Epidermal melanocyte (primary cell): ENCODE data around the gene TSPAN18.

Experiments
- DNase-seq: peaks from one replicate; pipeline ENCODE4 v3.0.0; 2011; ENCODE audit warnings: low spot score; ENCODE audit not compliant: insufficient read length

Gene TSPAN18

DNA sequence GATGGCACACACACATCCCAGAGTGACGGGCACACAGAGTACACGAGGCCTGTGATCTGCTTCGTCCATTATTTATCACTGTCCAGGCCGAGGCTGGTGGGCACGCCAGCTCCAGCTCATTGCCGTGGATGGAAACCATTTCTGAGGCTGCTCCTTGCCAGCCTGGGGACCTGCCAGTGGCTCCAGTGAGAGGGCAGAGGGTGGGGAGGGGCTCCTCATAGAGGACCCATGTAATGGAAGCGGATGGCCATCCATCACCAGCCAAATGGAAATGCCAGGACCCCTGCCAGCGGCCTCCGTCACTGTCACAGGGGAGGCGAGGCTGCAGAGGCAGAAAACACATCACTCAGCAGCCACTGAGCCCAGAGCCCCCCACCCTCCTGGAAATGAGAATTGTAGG is 188.2 kb downstream of the TSPAN18 start:
- no peak for DNase-seq

DNA sequence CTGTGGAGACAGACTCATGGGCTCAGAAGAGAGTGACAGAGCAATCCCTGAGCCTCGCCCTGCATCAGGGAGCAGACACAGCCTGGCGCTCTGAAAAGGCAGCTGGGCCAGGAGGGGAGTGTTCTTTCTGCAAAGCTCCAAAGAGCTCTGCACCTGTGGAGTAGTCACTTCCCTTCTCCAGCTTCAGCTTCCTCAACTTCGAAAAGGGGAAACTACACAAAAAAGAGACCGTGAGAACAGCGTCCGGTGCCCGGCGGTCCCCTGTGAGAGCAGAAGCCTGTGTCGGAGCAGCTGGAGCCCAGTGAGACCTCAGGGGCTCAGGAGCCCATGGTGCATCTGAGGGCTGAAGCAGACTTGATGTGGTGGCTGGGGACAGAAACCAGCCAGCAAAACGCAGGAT is 188.9 kb downstream of the TSPAN18 start:
- no peak for DNase-seq

DNA sequence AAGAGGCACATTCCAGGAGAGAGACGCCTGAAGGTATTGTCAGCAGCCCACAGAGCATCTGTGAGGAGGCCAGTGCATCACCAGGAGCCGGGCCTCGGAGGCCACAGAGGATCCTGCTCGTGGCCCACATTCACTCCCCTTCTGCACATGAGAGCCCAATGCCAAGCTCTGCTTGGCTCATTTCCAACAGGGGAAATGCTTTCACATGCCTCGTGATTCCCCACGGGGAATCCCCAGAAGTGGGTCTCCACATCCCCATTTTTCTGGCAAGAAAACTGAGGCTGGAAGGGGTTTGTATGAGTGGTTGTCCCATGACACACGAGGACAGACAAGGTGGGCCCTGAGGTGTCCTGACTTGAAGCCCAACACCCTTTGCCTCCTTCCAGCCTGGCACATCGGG is 189.6 kb downstream of the TSPAN18 start:
- no peak for DNase-seq

DNA sequence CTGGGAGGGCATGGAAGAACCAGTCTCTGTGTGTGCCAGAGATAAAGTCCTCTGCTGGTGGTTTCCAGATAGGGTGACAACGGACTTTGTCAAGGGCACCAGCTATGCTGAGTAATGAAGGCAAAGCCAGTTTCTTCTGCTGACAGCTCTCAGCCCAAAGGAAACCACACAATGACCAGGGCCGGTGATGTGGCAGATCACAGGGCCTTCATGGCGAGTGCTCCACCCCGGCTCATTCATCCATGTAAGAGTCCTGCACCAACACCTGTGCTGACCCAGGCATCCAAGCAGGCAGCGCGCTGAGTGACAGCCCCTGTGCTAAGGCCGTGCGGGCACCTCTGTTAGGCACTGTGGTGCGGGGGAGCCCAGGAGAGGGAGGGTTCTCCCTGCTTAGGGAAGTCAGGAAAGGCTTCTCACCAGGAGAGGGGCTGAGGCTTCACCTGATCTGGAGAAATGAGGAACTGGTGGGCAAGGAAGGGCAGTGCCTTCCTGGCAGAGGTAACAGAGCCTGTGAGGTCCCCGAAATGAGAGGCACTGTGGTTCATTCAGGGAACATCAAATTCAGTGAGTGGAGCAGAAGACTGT is 190.1 kb downstream of the TSPAN18 start:
- DNase-seq: no peak

DNA sequence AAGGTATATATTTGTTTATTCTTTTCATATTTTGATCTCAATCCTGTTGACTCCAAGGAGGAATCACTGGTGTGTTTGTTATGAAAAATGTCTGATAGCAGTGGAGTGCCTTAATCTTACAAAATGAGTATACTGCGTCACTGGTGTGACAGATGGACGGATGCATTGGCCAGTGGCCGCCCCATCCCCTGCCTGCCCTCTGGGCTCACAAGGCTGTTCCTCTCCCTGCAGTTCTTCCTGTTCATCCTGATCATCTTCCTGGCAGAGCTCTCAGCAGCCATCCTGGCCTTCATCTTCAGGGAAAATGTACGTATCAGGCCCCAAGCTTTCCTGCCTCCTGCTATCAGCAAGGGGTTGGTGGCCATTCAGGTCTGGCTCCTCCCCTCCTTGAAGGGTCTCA is 191.0 kb downstream of the TSPAN18 start:
- DNase-seq: no peak

DNA sequence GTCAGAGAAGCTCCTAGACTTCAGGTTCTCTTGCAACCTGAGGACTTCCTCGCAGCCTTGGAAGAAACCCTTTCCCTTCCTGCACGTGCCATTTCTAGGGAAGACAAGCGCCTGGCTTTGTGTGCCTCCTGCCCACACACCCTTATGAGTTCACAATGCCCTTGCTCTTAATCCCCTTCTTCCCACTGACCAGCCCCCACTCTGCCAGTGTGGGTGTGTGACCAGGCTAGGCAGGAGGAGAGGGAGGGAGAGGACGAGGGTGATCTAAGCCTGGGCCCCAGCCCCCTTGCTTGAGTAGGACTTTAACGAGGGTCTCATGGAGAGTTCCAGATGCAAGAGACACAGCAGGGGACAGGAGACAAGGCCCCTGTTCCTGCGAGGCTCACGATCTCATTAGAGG is 193.7 kb downstream of the TSPAN18 start:
- no peak for DNase-seq

DNA sequence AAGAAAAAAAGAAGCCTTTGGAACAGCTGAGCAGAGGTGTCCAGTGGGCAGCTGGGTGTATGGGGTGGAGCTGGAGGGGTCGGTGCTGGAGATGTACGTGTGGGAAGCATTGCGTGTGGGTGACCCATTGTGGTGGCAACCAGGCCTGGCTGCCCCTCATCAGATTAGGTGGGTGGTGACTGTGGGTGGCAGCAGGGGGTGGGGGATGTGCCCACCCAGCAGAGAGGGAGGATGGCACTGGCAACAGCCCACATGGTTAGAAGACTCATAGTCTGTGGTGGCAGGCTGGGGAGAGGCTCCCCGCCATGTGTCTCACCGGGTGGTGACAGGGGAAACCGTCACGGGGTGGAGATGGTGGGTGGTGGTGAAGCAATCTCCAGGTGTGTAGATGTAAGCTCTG is 196.4 kb downstream of the TSPAN18 start:
- DNase-seq: no peak

DNA sequence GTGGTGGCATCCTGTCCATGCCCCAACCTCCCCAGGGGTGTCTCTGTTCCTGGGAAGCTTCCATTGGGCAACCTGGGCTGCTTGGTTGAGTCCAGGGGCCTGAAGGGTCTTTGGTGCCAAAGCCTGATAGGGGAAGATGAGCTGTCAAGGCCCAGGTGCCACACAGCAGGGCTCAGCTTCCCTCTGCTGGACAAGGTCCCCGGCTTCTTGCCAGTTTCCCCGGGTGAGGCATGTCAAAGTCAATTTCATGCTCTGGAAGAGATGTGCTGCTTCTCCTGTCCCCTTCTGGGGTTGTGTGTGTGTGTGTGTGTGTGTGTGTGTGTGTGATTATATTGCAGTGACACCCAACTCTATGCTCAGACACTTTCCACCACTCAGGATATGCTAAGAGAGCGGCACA is 197.0 kb downstream of the TSPAN18 start:
- DNase-seq: no peak

DNA sequence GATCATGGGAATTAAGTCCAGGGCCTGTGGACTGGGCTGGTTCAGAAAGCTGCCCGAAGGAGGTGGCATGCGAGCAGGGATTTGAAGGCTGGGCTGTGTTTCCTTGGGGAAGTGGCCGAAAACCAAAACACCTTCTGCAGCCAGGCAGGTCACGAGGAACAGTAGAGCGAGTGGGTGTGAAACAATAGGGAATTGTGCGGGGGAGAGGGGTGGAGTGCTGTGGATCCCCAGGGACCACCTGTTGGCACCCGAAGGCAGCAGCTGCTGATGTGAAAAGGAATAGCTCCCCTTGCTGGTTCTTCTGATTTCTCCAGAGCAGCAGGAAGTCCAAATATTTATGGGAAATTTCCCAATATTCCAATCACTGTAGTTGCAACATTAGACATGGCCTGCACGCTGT is 199.3 kb downstream of the TSPAN18 start:
- no peak for DNase-seq

DNA sequence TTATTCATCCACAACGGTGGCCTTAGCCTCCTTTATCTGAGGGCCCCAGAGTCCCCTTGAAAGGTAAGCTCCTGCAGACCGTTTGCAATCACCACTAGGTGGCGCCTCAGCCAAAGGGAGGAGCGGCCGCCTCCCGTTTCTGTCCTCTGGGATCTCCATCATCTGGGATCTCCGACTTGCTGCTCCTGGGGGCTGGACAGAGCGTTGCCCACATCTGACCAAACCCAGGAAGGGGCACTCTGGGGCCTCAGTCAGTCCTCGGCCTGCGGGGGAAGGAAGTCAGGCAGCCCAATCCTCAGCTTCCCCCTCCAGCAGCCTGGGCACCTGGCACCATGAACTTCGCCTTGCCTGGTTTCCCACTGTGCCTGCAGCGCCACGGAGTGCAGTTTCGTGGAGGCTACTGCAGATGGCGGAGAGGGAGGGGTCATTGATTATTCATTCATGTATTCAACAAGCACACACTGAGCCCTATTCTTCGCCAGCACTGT is 200.5 kb downstream of the TSPAN18 start:
- DNase-seq: no peak

DNA sequence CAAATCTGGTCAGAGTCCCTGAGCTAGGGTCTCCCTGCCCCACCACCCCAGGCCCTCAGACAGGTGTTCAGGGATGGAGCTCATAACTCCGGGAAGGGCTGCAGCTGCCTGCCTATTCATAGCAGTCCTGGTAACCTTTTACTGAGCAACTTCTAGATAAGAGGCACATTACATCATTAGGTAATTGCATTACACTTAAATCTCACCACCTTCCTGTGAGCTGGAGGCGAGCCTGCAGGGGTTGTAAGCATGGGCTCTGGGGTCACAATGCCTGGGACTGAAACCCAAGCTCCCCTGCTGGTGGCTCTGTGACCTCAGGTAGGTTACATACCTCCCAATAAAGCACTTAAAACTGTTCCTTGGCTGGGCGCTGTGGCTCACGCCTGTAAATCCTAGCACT is 201.4 kb downstream of the TSPAN18 start:
- DNase-seq: no peak

DNA sequence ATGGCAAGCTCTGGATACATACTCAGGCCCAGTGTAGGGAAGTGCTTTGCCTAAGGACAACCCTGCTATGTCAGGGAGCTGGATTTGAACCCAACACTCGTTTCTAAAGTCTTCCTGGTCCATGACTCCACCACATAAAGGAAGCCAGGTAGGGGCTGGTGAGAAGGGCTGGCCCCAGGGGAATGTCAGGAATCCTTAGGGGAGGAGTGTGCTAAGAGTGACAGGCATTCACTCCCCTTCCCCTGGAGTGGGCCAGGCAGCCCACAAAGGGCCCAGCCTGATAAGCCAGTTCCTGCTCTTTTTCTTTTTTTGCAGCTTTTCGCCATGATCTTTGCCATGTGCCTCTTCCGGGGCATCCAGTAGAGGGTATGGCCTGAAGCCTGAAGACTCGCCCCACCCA is 202.1 kb downstream of the TSPAN18 start:
- DNase-seq: no peak

DNA sequence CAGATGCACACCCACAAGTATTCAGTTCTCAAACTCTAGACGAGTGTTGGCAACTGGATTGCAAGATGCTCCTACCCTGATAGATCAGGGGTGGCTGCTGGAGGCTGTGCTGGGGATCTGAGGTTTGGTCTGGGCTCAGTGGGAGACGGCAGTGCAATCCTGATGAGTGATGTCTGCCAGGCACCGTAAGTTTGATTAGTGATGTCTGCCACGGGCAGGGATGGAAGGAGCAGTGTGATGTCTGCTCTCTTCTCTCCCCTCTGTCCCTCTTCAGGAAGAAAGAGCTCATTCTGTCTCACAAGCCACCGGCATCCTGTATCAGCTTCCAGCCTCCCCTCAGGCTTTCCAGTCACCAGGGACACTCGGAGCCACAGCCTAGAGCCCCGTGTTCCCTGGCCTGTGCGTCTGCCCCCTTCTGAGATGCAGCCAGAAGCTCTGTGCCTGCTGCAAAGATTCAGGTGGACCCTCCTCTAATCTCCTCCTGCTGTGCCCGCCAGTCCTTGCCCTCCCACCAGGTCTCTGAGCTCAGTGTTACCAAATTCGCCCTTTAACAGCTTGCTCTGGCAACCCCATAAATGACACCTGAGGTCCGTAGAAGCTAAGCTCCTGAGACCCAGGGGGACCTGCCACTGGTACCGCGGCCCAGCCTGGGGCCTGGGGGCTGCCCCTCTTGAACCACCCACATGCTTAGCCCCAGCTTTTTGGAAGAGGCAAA is 204.0 kb downstream of the TSPAN18 start:
- no peak for DNase-seq

DNA sequence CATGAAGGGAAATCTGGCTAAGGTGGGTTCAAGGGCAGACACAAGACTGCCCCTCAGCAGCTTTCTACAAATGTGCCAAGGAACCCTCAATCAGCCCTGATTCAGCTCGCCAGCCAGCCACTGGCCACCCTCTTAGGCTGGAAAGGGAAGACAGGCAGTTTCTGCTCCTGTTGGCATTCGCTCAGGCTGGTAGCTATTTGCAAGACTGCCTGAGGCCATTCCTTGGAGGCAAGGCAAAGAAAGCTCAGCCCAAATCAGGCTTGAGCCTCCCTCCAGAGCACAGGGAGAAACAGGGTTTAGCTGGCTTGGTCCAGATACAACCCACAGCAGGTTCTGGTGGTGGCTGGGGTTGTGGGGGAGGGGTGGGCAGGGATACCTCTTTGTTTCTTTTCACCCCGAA is 204.7 kb downstream of the TSPAN18 start:
- DNase-seq: no peak

DNA sequence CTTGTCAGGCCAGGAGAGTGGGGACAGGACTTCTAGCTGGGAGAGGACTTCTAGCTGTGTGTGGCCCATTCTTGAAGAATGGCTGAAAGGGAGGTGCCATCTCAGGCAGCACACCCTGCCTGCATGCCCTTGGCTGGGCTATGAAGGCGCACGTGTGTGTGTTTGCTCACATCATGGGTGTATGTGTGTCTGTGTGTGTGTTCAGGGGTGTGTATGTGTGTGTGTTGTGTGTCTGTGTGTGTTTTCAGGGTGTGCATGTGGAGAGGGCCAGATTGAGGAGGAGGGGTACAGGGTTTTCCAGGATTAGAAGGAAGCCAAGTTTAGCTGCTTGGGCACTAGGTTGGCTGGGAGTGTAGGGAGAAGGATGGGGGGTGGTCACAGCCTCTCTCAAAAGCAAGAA is 207.3 kb downstream of the TSPAN18 start:
- no peak for DNase-seq

DNA sequence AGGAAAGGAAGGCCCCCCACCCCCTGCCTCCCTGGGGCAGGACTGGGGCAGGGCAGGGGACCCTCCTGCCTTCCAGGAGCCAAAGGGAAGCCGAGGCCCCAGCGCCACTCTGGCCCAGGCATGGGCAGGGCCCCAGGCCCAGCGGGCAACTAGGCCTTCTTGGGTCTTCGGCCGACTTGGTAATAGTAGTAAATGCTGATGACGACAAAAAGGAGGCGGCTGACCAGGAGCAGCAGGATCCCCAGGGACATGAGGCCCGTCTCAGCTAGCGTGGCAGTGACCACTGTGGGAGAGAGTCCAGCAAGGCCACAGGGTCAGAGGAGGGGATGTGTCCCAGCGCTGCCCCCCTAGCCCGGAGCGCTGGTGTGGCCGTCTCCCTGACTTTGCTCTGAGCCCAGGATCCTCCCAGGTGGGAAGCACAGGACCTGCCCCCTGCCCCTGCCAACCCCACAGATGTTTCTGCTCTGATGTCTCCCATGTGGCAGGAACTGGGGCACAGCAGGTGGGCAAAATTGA is 208.0 kb downstream of the TSPAN18 start:
- no peak for DNase-seq

DNA sequence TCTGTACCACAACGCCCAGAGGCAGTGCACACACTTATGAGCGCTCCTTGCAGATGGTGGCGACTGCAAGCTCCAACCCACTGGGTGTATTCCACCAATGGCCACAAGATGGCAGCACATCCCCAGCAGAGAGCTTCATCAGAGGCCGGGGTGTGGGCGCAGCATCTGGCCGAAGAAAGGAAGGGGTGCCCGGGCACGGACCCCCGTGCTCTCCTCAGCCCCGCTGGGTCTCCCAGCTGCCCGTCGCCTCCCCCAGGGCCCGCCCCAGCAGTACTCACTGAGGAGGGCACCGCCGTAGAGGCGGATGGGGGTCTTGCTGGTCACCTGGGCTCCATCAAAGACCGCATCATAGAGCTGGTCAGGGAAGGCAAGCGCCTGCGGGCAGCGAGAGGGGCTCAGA is 209.8 kb downstream of the TSPAN18 start:
- peak; percentile 67 for DNase-seq

DNA sequence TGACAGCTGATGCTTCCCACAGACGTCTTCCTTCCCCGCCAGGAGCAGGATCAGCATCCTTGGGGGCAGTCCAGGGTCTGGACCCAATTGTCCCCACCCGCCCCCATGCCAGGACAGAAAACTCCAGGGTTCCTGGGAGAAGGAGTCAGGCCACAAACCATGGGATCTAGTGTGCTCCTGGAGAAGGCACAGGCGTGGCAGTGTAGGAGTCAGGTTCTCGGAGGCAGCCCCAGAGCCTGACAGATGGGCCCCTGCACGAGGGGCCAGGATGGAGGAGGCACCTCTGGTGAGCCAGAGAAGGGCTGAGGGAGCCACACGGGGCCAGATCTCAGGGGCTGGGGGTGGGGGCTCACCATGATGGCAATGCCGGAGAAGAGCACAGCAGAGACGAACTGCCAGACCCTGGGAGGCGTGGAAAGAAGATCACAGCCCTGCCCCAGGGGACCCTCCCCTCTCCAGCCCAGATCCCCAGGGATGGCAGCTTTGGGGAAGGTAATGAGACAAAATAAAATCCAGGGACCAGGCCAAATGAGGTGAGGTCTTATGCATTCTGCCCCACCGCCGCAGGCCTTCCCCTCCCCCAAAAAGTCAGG is 210.3 kb downstream of the TSPAN18 start:
- DNase-seq: no peak

DNA sequence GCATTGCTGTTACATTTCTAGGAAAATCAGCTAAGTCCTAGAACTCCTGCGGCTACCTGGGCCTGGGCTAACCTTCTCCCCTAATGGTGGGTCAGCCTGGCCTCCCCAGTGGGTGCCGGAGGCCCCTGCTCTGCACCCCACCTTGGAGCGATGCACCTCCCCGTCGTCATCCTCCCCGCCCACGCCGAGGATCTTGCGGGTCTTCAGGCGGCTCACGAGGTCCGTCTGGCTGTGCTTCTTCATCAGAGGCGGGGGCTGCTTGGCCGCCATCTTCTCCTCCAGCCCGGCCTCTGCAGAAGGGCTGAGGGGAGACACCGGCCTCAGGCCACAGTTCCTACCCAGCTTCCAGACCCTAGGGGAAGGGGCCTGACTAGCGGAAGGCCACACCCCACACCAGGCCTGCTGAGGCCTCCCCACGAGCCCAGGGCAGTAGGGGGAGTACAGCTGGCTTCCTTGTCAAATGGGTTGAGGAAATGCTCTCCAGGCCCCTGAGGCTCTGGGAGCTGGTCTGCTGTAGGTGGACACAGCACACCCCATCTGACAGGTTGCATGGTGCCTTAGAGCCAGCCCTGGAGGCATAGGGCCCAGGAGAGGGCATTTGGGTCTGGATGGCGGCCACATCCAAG is 211.4 kb downstream of the TSPAN18 start:
- DNase-seq: no peak

DNA sequence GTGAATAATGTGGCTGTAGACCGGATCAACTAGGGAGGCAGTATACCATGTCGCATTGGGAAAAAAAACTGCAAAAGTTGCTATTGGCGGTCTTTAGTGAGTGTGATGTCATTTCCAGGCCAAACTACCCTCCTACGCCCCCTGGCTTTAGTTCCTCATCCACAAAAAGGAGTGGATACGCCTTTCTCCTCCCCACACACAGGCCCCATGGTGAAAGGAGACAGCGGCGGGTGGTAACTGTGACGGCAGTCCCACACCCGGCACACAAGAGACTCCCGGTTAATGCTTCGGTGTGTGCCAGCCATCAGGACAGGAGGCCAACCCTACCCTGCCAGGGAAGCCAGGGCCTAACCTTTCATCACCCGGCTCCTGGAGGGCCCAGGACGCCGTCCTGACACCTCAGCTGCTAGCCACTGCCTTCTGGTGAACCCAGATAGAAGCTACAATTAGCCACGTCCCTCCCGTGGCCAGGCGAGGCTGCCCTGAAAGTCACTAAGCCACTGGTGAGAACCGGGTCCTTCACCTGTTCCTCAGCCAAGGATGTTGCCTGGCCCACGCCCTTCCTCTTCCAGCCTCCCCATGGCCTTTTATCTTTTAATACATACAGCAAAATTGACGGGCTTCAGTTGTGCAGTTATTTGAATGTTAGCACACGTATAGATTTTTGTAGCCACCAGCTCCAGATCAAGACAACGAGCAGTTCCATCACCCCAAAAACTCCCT is 213.1 kb downstream of the TSPAN18 start:
- no peak for DNase-seq

DNA sequence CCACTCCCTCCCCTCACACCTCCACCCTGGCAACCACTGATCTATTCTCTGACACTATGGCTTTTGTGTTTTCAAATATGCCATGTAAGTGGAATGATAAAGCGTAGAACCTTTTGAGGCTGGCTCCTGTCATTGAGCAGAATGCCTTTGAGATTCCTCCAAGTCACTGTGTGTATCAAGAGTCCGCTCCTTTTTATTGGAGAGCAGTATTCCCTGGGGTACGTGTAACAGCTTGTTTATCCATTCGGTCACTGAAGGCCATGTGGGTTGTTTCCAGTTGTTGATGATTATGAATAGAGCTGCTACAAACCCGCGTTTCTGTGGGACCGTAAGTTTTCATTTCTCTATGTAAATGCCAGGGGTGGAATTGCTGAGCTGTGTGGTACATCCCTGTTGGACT is 213.6 kb downstream of the TSPAN18 start:
- no peak for DNase-seq

DNA sequence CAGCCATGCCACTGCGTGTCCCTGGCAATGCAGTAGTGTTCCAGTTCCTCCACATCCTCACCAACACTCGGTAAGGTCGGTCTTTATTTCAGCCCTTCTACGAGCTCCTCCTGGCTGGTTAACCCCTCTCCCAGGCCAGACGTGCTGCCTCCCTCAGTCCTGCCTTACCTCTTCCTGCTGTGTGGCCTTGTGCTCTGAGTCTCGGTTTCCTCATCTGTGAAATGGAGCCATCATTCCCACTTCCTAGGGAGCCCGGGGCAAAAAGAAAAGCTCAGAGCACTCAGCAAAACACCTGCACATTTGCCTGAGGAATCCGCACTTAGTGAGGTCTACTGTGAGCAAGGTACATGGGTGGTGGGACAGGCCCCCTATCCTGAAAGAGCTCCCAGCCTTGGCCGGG is 214.1 kb downstream of the TSPAN18 start:
- no peak for DNase-seq
